ENCODE measurements around the gene CARM1. TPM values are rescaled to one million over a fixed set of nuclear protein-coding genes. Genes with fewer than 3 reads are reported as not detected.
A peak's percentile ranks its signal among the peaks of the same experiment; 100 is the strongest.
"Not testable (repeated sequence)": the region's sequence is repeated elsewhere in the genome, so short reads cannot be mapped to it uniquely, and the experiment has no call there.

CARM1 gene
- total and polyA plus RNA-seq, 7 experiments from 2014 or later = 0.69 to 43.1 (median 25.5) TPM

DNA sequence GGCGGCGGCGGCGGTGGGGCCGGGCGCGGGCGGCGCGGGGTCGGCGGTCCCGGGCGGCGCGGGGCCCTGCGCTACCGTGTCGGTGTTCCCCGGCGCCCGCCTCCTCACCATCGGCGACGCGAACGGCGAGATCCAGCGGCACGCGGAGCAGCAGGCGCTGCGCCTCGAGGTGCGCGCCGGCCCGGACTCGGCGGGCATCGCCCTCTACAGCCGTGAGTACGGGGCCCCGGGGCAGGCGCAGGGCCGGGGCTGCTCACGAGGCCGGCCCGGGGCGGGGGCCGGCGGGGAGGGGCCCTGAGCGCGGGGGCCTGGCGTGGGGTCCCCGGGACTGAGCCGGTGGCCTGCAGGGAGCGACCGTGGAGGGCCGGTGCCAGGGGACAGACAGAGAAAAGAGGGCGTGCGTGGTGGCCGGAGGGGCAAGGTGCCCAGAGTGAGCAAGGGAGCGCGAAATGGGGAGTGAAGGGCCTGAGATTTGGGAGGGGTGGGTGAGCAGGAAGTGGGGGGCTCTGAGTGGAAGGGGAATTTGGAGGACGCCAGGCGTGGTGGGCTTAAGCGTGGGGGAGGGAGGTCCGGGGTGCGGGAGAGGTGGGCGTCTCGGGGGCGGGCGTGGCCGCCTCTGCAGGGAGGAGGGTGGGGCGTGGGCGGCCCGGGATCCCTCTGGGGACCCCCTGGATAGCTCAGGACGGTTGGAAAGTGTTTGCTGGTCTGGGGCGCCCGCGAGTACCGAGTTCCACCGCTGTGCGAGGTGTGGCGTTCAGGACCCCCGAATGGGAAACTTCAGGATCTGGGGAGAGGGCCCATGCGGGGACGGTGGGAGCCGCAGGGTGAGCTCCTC is 575 bp downstream of the CARM1 start:
- ChIA-PET CTCF (interaction anchor here (1.5 kb wide), 1 partner anchor 8 kb away, joined by 5 read pairs; no protein-coding TSS in a partner anchor), POLR2A (interaction anchor here (0.6 to 2.2 kb wide), 5 partner anchors 10 to 154 kb away, joined by 3 to 7 read pairs (median 3); partner anchors contain the start of genes DNM2 and TMED1)
- Histone ChIP-seq H3K4me3 (ENCODE audit: low read length) (peak overlapping the region; percentile 57), H3K27me3 (ENCODE audit: control insufficient read depth in 2 of 2, insufficient read depth in 2 of 2, low read length in 2 of 2) (no peaks in the 10 kb centered on the region), H3K27ac (ENCODE audit: low read depth, low read length) (peak overlapping the region; percentile 74), H3K36me3 (ENCODE audit: control insufficient read depth in 2 of 3, insufficient read depth in 3 of 3, low read length in 3 of 3) (no peaks in the 10 kb centered on the region), H3K9me3 (ENCODE audit: control insufficient read depth in 2 of 3, low read length in 3 of 3) (no peaks in the 10 kb centered on the region), H3K4me1 (ENCODE audit: control insufficient read depth in 2 of 2, insufficient read depth in 2 of 2, low read length in 2 of 2) (peaks cover 10 to 14% of the 10 kb centered on the region in 2 donors)
- DNase-seq = peak in 7 of 9 donors; percentile 13 to 49 (median 29)
- Mint-ChIP-seq H3K27me3 (no peaks in the 10 kb centered on the region), H3K4me1 (peaks cover 5 to 35% (median 27%) of the 10 kb centered on the region in 7 donors), H3K36me3 (no peaks in the 10 kb centered on the region), H3K9me3 (no peaks in the 10 kb centered on the region), H3K27ac (peak overlapping the region; percentile 48 to 83 (median 76)), H3K4me3 (peak overlapping the region; percentile 74 to 91 (median 86))
- no peak for ATAC-seq
- intact Hi-C loops (cut with micrococcal nuclease) = loop anchor here (1.0 to 10.0 kb wide), 19 partner anchors 36 to 1053 kb away; partner anchors contain the start of genes FBXL12 (in 2 of the 2), TIMM29 (in 2 of the 2), TMED1 (in 2 of the 2) and YIPF2 (in 2 of the 2)

DNA sequence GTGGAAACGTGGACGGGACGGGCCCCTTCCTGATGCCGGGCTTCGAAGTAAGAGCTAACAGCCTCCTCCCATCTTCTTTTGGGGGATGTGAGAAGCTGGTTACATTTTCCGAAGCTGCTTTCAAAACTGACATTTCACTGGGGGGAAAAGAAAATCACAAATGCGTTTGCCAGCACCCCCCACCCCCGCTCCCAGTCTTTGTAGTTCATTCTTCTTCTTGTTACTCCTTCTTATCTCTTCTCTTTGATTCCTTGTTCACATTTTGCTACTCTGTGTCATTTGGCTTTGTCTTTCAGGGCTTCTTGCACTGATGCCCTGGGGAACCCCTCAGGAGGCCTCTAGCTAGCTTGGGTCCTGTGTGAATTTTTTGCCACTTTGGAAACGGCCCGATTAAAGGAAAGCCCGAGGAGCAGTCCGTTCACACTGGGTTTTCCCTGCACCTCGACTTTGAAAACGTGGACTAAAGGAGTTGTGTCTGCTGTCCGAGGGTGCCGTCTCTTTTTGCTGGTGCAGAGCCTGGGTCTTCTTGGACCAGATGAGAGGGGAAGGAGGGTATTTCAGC is 1.3 kb downstream of the CARM1 start:
- ChIA-PET POLR2A (interaction anchor here (0.6 to 2.2 kb wide), 5 partner anchors 9 to 155 kb away, joined by 3 to 6 read pairs (median 3); partner anchors contain the start of gene DNM2), CTCF (interaction anchor here (0.6 to 1.5 kb wide), 3 partner anchors 9 to 12 kb away, joined by 3 to 5 read pairs (median 3); no protein-coding TSS in a partner anchor)
- Mint-ChIP-seq H3K27ac (peak overlapping the region; percentile 35 to 83 (median 76)), H3K27me3 (no peaks in the 10 kb centered on the region), H3K36me3 (no peaks in the 10 kb centered on the region), H3K9me3 (no peaks in the 10 kb centered on the region), H3K4me1 (peaks cover 5 to 37% (median 29%) of the 10 kb centered on the region in 7 donors), H3K4me3 (peak overlapping the region; percentile 74 to 91 (median 86))
- H3K4me3 ChIP-seq (ENCODE audit: low read length) = peak overlapping the region; percentile 57
- H3K27me3 ChIP-seq (ENCODE audit: control insufficient read depth in 2 of 2, insufficient read depth in 2 of 2, low read length in 2 of 2) = no peaks in the 10 kb centered on the region
- ATAC-seq = no peak
- no peaks in the 10 kb centered on the region for H3K9me3 ChIP-seq (ENCODE audit: control insufficient read depth in 2 of 3, low read length in 3 of 3)
- DNase-seq = peak in 2 of 9 donors; percentile 11 to 25
- intact Hi-C loops (cut with micrococcal nuclease) = loop anchor here in 1 of 2 donors (10.0 kb wide), 1 partner anchor 512 kb away; the partner anchor contains the start of gene EPOR
- peak overlapping the region; percentile 74 for H3K27ac ChIP-seq (ENCODE audit: low read depth, low read length)
- H3K4me1 ChIP-seq (ENCODE audit: control insufficient read depth in 2 of 2, insufficient read depth in 2 of 2, low read length in 2 of 2) = peaks cover 10 to 14% of the 10 kb centered on the region in 2 donors
- H3K36me3 ChIP-seq (ENCODE audit: control insufficient read depth in 2 of 3, insufficient read depth in 3 of 3, low read length in 3 of 3) = no peaks in the 10 kb centered on the region

DNA sequence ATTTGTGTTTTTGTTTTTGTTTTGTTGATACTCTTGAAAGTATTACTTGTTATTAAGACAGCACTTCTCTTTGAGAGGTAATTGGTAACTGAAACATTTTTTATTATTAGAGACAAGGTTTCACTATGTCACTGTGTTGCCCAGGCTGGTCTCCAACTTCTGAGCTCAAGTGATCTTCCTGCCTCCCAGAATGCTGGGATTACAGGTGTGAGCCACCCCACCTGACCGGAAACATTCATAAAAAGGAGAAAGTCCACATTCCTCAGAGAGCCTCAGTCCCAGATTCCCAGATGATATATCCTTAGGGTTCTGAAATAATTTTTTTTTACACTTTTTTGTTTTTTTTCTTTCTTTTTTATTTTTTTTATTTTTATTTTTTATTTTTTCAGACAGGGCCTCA is 2.7 kb downstream of the CARM1 start:
- peak overlapping the region in 8 of 10 donors; percentile 26 to 88 (median 56) for H3K4me3 Mint-ChIP-seq
- peak overlapping the region in 3 of 9 donors; percentile 16 to 62 (median 38) for H3K27ac Mint-ChIP-seq
- H3K36me3 Mint-ChIP-seq = peaks cover 0 to 2% (median 0%) of the 10 kb centered on the region in 5 donors
- ATAC-seq (no peak), DNase-seq (no peak)
- H3K4me1 Mint-ChIP-seq = peaks cover 13 to 45% (median 35%) of the 10 kb centered on the region in 7 donors
- Histone ChIP-seq H3K4me1 (ENCODE audit: control insufficient read depth in 2 of 2, insufficient read depth in 2 of 2, low read length in 2 of 2) (peaks cover 11 to 14% of the 10 kb centered on the region in 2 donors), H3K4me3 (ENCODE audit: low read length) (no peak overlapping the region), H3K9me3 (ENCODE audit: control insufficient read depth in 2 of 3, low read length in 3 of 3) (no peaks in the 10 kb centered on the region), H3K27me3 (ENCODE audit: control insufficient read depth in 2 of 2, insufficient read depth in 2 of 2, low read length in 2 of 2) (no peaks in the 10 kb centered on the region), H3K27ac (ENCODE audit: low read depth, low read length) (no peak overlapping the region), H3K36me3 (ENCODE audit: control insufficient read depth in 2 of 3, insufficient read depth in 3 of 3, low read length in 3 of 3) (no peaks in the 10 kb centered on the region)
- no peaks in the 10 kb centered on the region for H3K27me3 Mint-ChIP-seq
- CTCF ChIA-PET = interaction anchor here (1.3 kb wide), 1 partner anchor 10 kb away, joined by 4 read pairs; no protein-coding TSS in a partner anchor
- peaks cover 0 to 1% (median 0%) of the 10 kb centered on the region in 11 donors for H3K9me3 Mint-ChIP-seq
- intact Hi-C loops (cut with micrococcal nuclease) = loop anchor here in 1 of 2 donors (10.0 kb wide), 1 partner anchor 511 kb away; the partner anchor contains the start of gene EPOR
- POLR2A ChIA-PET = no interaction called here

DNA sequence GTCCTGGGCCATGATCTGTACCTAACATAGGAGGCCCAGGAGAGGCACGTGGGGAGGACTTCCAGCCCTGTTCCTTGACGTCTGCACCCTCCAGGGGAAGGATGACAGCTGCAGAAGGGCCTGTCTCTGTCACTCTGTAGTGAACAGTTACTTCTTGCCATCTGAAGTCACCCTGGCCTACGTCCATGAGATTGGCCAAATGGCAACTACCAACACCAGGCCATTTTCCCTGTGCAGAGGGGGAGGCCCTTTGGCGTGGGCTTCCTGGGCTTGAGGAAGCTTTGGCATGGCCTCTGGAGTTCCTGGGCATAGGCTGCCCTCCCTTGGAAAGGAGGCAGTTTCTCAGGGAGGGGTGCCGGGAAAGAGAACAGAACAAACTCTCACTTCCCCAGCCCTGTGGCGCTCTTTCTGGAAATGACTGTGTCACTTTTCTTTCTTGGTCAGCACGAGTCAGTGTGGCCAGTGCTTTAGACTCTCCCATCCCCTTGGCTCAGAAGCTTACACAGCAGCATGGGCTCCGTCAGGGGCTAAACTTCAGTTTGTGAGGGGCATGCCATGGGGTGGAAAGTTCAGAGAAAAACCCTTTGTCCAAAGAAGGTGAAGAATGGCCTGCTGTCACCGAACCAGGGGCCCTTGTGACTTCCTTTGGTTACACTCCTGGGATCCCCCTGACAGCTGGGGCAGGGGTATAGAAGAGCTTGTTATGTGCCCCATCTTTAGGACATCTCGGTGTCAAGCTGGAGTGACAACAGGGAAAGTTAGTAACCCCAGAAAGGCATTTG is 5.3 kb downstream of the CARM1 start:
- H3K4me1 ChIP-seq (ENCODE audit: control insufficient read depth in 2 of 2, insufficient read depth in 2 of 2, low read length in 2 of 2) = peaks cover 10 to 13% of the 10 kb centered on the region in 2 donors
- Mint-ChIP-seq H3K27me3 (no peaks in the 10 kb centered on the region), H3K4me3 (no peak overlapping the region), H3K9me3 (peaks cover 0 to 2% (median 0%) of the 10 kb centered on the region in 11 donors), H3K36me3 (peaks cover 0 to 5% (median 0%) of the 10 kb centered on the region in 5 donors), H3K27ac (peak overlapping the region in 3 of 9 donors; percentile 30 to 54 (median 45)), H3K4me1 (peaks cover 21 to 44% (median 32%) of the 10 kb centered on the region in 7 donors)
- intact Hi-C loops (cut with micrococcal nuclease) = loop anchor here in 1 of 2 donors (10.0 kb wide), 1 partner anchor 508 kb away; the partner anchor contains the start of gene EPOR
- no peak for DNase-seq
- no peaks in the 10 kb centered on the region for H3K36me3 ChIP-seq (ENCODE audit: control insufficient read depth in 2 of 3, insufficient read depth in 3 of 3, low read length in 3 of 3)
- ATAC-seq = peak; percentile 43
- ChIA-PET POLR2A (no interaction called here), CTCF (no interaction called here)
- no peaks in the 10 kb centered on the region for H3K27me3 ChIP-seq (ENCODE audit: control insufficient read depth in 2 of 2, insufficient read depth in 2 of 2, low read length in 2 of 2)
- H3K9me3 ChIP-seq (ENCODE audit: control insufficient read depth in 2 of 3, low read length in 3 of 3) = no peaks in the 10 kb centered on the region
- H3K4me3 ChIP-seq (ENCODE audit: low read length) = no peak overlapping the region
- no peak overlapping the region for H3K27ac ChIP-seq (ENCODE audit: low read depth, low read length)

DNA sequence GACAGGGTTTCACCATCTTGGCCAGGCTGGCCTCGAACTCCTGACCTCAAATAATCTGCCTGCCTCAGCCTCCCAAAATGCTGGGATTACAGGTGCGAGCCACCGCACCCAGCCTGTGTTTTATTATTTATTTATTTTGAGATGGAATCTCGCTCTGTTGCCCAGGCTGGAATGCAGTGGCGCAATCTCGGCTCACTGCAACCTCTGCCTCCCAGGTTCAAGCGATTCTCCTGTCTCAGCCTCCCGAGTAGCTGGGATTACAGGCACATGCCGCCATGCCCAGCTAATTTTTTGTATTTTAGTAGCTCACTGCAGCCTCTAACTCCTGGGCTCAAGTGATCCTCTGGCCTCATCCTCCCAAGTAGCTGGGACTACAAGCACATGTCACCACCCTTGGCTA is 6.3 kb downstream of the CARM1 start:
- Mint-ChIP-seq H3K27ac (peak overlapping the region in 3 of 9 donors; percentile 13 to 78 (median 24)), H3K4me1 (peaks cover 20 to 42% (median 29%) of the 10 kb centered on the region in 7 donors), H3K4me3 (peak overlapping the region in 1 of 10 donors; percentile 66)
- H3K27me3 ChIP-seq (ENCODE audit: control insufficient read depth in 2 of 2, insufficient read depth in 2 of 2, low read length in 2 of 2); H3K4me3 ChIP-seq (ENCODE audit: low read length); H3K9me3 ChIP-seq (ENCODE audit: control insufficient read depth in 2 of 3, low read length in 3 of 3); H3K36me3 ChIP-seq (ENCODE audit: control insufficient read depth in 2 of 3, insufficient read depth in 3 of 3, low read length in 3 of 3); H3K9me3 Mint-ChIP-seq; DNase-seq; H3K27ac ChIP-seq (ENCODE audit: low read depth, low read length); H3K36me3 Mint-ChIP-seq; POLR2A ChIA-PET; ATAC-seq; H3K27me3 Mint-ChIP-seq: not testable (repeated sequence)
- intact Hi-C loops (cut with micrococcal nuclease) = loop anchor here in 1 of 2 donors (10.0 kb wide), 1 partner anchor 507 kb away; the partner anchor contains the start of gene EPOR
- CTCF ChIA-PET = interaction anchor here (0.6 kb wide), 1 partner anchor 695 kb away, joined by 3 read pairs; no protein-coding TSS in a partner anchor
- H3K4me1 ChIP-seq (ENCODE audit: control insufficient read depth in 2 of 2, insufficient read depth in 2 of 2, low read length in 2 of 2) = peaks cover 6 to 11% of the 10 kb centered on the region in 2 donors
